OCI-LY1 (cell line): ENCODE data around the gene COL20A1.
"Not testable (repeated sequence)": the region's sequence is repeated elsewhere in the genome, so short reads cannot be mapped to it uniquely, and the experiment has no call there.

Experiments used
- H2AFZ ChIP-seq: fragments of 200-600 bp; sonication (generic), shearing (Covaris generic); 2 replicates; pipeline ENCODE4 v1.6.0; 2014; ENCODE audit warnings: antibody characterized with exemption, mild to moderate bottlenecking, low read length
- H3F3A ChIP-seq: fragments of 200-600 bp; sonication (generic), shearing (Covaris generic); 2 replicates; pipeline ENCODE4 v1.6.0; 2014; ENCODE audit warnings: mild to moderate bottlenecking, antibody characterized with exemption, low read length, moderate library complexity; ENCODE audit not compliant: insufficient read depth
- H3K27ac ChIP-seq: fragments of 200-600 bp; sonication (generic); 2 replicates; pipeline ENCODE4 v1.5.1; 2014; ENCODE audit warnings: low read length, mixed run types, mild to moderate bottlenecking, low read depth; ENCODE audit not compliant: poor library complexity, severe bottlenecking
- H3K27me3 ChIP-seq: fragments of 200-600 bp; sonication (generic); 2 replicates; pipeline ENCODE4 v1.6.0; 2014; ENCODE audit warnings: antibody characterized with exemption, mild to moderate bottlenecking, low read length, moderate library complexity; ENCODE audit not compliant: insufficient read depth
- H3K36me3 ChIP-seq: fragments of 200-600 bp; sonication (generic); 2 replicates; pipeline ENCODE4 v1.6.1; 2014; ENCODE audit warnings: mild to moderate bottlenecking, antibody characterized with exemption, low read length, moderate library complexity, mixed read lengths; ENCODE audit not compliant: insufficient read depth
- H3K4me1 ChIP-seq: fragments of 200-600 bp; sonication (generic); 2 replicates; pipeline ENCODE4 v1.5.1; 2014; ENCODE audit warnings: mild to moderate bottlenecking, low read length, moderate library complexity; ENCODE audit not compliant: insufficient read depth, severe bottlenecking
- H3K4me2 ChIP-seq: fragments of 200-600 bp; sonication (generic), shearing (Covaris generic); 2 replicates; pipeline ENCODE4 v1.6.1; 2014; ENCODE audit warnings: low read length
- H3K4me3 ChIP-seq: fragments of 200-600 bp; sonication (generic); 2 replicates; pipeline ENCODE4 v1.5.1; 2014; ENCODE audit warnings: low read length, low read depth, mild to moderate bottlenecking, mixed read lengths; ENCODE audit not compliant: poor library complexity, severe bottlenecking
- H3K79me2 ChIP-seq: fragments of 200-600 bp; shearing (Covaris generic); 2 replicates; pipeline ENCODE4 v1.6.1; 2016; ENCODE audit warnings: mixed run types, low read length, mixed read lengths; ENCODE audit not compliant: insufficient read depth
- H3K9ac ChIP-seq: fragments of 200-600 bp; sonication (generic), shearing (Covaris generic); 2 replicates; pipeline ENCODE4 v1.6.1; 2014; ENCODE audit warnings: mild to moderate bottlenecking, low read length, mixed read lengths
- H3K9me2 ChIP-seq: fragments of 200-600 bp; sonication (generic), shearing (Covaris generic); 2 replicates; pipeline ENCODE4 v1.6.1; 2014; ENCODE audit warnings: low read depth, mild to moderate bottlenecking, low read length, mixed read lengths
- H3K9me3 ChIP-seq: fragments of 200-600 bp; shearing (Covaris generic); 2 replicates; pipeline ENCODE4 v1.6.1; 2014; ENCODE audit warnings: low read length, mixed read lengths
- H4K20me1 ChIP-seq: fragments of 200-600 bp; sonication (generic), shearing (Covaris generic); 2 replicates; pipeline ENCODE4 v1.6.0; 2016; ENCODE audit warnings: mild to moderate bottlenecking, low read length; ENCODE audit not compliant: insufficient read depth
- EZH2 ChIP-seq: fragments of 200-600 bp; sonication (generic), shearing (Covaris generic); IDR thresholded peaks from 2 replicates; pipeline ENCODE4 v1.8.0; 2017; ENCODE audit warnings: borderline replicate concordance, mixed run types, mild to moderate bottlenecking, antibody characterized with exemption, low read length, moderate library complexity, mixed read lengths
- TF ChIP-seq, protein P1 (sequence below): fragments of 200-600 bp; sonication (generic), shearing (Covaris generic); IDR thresholded peaks from 2 replicates; pipeline ENCODE4 v1.5.1; 2017; ENCODE audit warnings: mild to moderate bottlenecking, antibody characterized with exemption, low read length, moderate library complexity, mixed read lengths

The COL20A1 gene

DNA sequence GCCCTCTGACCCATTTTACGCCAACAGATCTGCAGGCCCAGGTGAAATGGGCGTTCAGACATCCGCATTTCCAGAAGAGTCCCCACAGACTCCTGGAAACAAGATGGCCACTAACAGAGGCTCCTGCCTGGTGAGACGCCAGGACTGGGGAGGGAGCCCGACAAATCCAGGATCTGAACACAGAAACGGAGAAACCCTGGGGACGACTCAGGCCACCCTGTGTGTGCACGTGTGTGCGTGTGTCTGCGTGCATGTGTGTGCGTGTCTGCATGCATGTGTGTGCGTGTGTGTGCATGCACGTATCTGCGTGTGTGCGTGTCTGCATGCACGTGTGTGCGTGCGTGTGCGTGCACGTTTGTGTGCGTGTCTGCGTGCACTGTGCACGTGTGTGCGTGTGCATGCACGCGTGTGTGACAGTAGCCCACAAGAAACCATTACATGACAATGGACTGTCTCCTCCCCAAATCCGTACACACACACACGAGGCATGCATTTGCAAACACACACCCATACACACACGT lies 43.3 kb downstream of the COL20A1 start:
- Histone ChIP-seq H3K27ac (no peak overlapping the region), H4K20me1 (no peaks in the 10 kb centered on the region), H3K4me3 (no peak overlapping the region), H3K36me3 (no peaks in the 10 kb centered on the region), H3K27me3 (peaks cover 7% of the 10 kb centered on the region; the same call in 1 of the 2 replicates), H3K4me2 (no peak overlapping the region), H3K79me2 (no peaks in the 10 kb centered on the region), H3K9me2 (no peaks in the 10 kb centered on the region), H3K9ac (no peak overlapping the region), H3K4me1 (no peaks in the 10 kb centered on the region), H3K9me3 (no peaks in the 10 kb centered on the region), H3F3A (no peaks in the 10 kb centered on the region), H2AFZ (no peak overlapping the region)
- TF ChIP-seq EZH2 = no peak
- TF ChIP-seq, protein P1, sequence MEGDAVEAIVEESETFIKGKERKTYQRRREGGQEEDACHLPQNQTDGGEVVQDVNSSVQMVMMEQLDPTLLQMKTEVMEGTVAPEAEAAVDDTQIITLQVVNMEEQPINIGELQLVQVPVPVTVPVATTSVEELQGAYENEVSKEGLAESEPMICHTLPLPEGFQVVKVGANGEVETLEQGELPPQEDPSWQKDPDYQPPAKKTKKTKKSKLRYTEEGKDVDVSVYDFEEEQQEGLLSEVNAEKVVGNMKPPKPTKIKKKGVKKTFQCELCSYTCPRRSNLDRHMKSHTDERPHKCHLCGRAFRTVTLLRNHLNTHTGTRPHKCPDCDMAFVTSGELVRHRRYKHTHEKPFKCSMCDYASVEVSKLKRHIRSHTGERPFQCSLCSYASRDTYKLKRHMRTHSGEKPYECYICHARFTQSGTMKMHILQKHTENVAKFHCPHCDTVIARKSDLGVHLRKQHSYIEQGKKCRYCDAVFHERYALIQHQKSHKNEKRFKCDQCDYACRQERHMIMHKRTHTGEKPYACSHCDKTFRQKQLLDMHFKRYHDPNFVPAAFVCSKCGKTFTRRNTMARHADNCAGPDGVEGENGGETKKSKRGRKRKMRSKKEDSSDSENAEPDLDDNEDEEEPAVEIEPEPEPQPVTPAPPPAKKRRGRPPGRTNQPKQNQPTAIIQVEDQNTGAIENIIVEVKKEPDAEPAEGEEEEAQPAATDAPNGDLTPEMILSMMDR = no peak

GRCh38 chr20:63337786-63338420 lies 44.9 kb downstream of the COL20A1 start:
- Histone ChIP-seq H3K36me3 (no peaks in the 10 kb centered on the region), H4K20me1 (no peaks in the 10 kb centered on the region), H3K27ac (no peak overlapping the region), H3K27me3 (peaks cover 3% of the 10 kb centered on the region), H3K9me3 (no peaks in the 10 kb centered on the region), H3K4me3 (no peak overlapping the region), H3K4me1 (no peaks in the 10 kb centered on the region), H3K4me2 (no peak overlapping the region), H3F3A (no peaks in the 10 kb centered on the region), H3K9ac (no peak overlapping the region), H3K9me2 (no peaks in the 10 kb centered on the region), H2AFZ (no peak overlapping the region), H3K79me2 (no peaks in the 10 kb centered on the region)
- TF ChIP-seq, protein P1 = no peak
- no peak for TF ChIP-seq EZH2

GRCh38 chr20:63339154-63340094 lies 46.4 kb downstream of the COL20A1 start:
- not testable (repeated sequence) for H4K20me1 ChIP-seq, H3K27ac ChIP-seq, H3K79me2 ChIP-seq, H3K4me3 ChIP-seq, H3K36me3 ChIP-seq, H3K9me2 ChIP-seq, H3K9ac ChIP-seq, H2AFZ ChIP-seq, H3K27me3 ChIP-seq, H3F3A ChIP-seq, H3K4me2 ChIP-seq, H3K9me3 ChIP-seq, H3K4me1 ChIP-seq

GRCh38 chr20:63340158-63340688 lies 47.2 kb downstream of the COL20A1 start:
- not testable (repeated sequence) for H3K9me2 ChIP-seq, H3K36me3 ChIP-seq, H3K4me3 ChIP-seq, H3K9ac ChIP-seq, H3K4me2 ChIP-seq, H2AFZ ChIP-seq, H3K4me1 ChIP-seq, H4K20me1 ChIP-seq, H3K27ac ChIP-seq, H3K9me3 ChIP-seq, H3F3A ChIP-seq, H3K27me3 ChIP-seq, H3K79me2 ChIP-seq
